Ramos (cell line): ENCODE results near the gene EMP1.
"Not testable (repeated sequence)": the region's sequence is repeated elsewhere in the genome, so short reads cannot be mapped to it uniquely, and the experiment has no call there.

Source experiments
- in situ Hi-C: fragments of 300-500 bp; cut with MboI; formaldehyde crosslinking; loops from one replicate; pipeline ENCODE4 v1.14.3; 2022; ENCODE audit warnings: low sequenced_read_pairs; ENCODE audit not compliant: unreplicated experiment

Gene EMP1

GRCh38 chr12:13252616-13253015, 56.1 kb downstream of the EMP1 start:
- in situ Hi-C loops, result no loop called here

DNA sequence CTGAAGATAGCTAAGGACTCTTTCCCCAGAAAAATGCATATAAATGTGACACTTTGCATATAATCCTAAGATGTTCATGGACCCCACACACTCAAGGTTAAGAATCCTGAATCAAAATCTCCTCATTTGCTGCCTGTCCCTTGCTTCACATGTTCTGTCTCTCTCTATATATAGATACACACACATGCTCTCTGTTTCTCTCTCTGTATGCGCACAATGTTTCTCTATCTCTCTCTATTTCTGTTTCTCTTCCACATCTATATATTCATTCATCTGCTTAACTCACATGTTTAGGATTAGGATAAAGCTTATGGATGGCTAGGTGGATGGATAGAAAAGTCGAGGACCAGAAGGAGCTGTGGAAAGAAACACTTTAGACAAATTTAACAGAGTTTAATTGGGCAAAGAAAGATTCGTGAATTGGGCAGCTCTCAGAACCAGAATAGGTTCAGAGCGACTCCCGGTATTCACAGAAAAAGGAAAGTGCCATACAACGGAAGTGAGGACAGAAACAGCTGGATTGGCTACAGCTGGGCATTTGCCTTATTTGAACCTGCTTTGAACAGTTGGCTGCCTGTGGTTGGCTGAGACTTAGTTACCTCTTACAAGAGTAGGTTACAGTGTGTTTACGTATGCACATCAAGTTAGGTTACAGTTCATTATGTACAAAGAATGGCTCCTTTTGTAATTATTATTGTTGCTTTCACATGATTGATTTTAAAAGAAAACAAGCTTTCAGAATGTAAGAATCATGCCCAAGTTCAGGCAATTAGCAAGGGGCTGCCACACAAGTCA, 57.6 kb downstream of the EMP1 start:
- in situ Hi-C loops, result no loop called here

GRCh38 chr12:13255792-13256691, 59.5 kb downstream of the EMP1 start:
- in situ Hi-C loops, result no loop called here

GRCh38 chr12:13256692-13257045, 60.1 kb downstream of the EMP1 start:
- in situ Hi-C loops, result no loop called here

DNA sequence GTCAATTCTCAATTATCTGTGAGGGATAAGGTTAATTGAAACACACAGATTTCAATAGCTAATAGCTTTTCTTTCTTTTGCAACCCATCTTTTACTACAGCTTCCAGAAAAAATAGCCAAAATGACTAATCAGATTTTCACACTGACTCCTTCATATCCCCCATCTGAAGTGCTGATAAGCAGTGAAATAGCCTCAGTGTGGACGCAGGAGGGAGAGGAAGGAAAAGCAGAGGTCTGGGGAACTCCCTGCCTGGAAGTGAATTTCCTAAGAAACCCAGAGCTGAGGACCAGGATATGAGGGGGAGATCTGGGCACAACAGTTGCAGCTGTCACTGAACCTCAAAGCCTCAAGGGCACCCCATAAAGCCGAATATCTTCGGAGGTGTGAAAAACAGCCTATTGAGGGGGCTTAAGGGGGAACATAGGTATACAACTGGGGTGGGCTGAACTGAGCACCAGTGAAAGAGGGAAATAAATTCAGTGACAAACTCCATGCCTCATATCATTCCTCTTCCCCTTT, 60.9 kb downstream of the EMP1 start:
- in situ Hi-C loops, result no loop called here

DNA sequence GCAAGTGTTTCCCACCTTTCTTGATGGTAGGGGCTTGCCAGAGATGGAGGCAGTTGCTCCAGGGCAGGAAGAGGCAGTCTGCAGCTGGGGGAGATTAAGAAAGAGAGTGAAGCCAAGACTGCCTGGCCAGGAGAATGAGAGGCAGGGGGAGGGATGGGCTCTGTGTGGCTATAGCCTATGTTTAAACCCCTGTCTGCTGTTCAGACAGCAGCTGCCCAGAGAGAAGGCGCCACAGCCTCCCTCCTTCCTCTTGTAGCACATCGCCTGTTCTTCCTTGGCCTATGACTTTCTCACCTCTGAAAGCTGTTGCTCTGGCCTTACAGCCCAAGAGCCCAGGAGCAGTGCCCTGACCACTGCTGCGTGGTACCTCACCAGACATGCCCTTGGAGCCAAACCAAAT, 61.7 kb downstream of the EMP1 start:
- in situ Hi-C loops, result no loop called here

DNA sequence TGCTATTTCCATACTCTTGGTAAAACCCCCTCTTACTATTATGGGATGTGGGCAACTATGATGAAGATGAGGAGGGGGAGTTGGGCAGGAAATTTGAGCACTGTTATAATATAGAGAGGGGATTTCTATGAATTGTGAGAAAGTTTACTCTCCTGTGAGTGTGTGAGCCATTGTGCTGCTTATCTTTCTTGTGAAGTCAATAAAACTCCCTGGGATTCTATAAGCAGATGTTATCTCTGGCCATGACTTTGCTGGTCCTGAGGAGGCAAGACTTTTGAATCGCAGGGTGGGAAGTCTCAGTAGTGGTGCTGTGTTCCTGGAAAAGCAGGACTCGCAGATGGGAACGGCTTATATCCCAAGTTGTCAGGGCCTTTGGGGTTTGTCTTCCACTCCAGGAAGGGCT, 62.2 kb downstream of the EMP1 start:
- in situ Hi-C loops, result no loop called here

- in situ Hi-C loops, result not testable (repeated sequence)
Measured at GRCh38 chr12:13259625-13260024, 63.1 kb downstream of the EMP1 start.

DNA sequence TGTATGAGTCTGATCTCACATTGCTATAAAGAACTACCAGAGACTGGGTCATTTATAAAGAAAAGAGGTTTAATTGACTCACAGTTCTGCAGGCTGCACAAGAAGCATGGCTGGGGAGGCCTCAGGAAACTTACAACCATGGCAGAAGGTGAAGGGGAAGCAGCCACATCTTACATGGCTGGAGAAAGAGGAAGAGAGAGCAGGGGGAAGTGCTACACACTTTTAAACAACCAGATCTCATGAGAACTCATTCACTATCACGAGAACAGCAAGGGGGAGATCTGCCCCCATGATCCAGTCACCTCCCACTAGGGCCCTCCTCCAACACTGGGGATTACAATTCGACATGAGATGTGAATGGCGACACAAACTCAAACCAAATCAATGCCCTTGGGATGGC, 71.3 kb downstream of the EMP1 start:
- in situ Hi-C loops, result not testable (repeated sequence)

DNA sequence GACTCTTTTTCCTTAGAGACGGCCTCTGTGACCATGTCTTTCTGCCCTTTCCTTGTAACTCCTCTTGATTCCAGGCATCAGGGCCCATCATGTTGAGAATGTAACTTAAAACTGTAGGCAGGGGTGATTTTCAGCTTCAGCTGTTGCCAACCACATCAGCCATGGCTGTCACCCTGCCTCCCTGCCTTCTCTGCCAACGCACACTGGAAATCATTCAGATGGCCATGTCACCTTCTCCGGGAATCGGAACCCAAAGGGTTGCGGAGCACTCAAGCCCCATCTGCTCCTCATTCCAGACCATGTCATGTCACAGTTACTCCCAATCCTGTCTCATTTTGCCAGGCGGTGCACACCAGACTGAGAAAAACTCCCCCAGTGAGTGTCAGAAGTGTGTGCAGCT, 72.1 kb downstream of the EMP1 start:
- in situ Hi-C loops, result no loop called here
